Cardiac septum (tissue), 1 donor: ENCODE measurements around the gene STMN1. TPM values are rescaled to one million over a fixed set of nuclear protein-coding genes. Genes with fewer than 3 reads are reported as not detected.

Source experiments
- DNase-seq: peaks from one replicate; pipeline ENCODE4 v3.0.0-alpha.2; 2020; ENCODE audit warnings: low spot score
- intact Hi-C: fragments of 100-400 bp; cut with DNase I; formaldehyde crosslinking; loops from one replicate; pipeline ENCODE4 v1.14.0; 2022
- microRNA-seq: library from miRNA; unstranded; fragments of <30 nt; microRNA quantifications from one replicate; pipeline ENCODE4 v1.2.0, GENCODE V29; 2020
- total RNA-seq: library from RNA; stranded (reverse); fragmentation: NEBNext Ultra II Directional; extraction: Animal tissue kit (Norgen Biotek cat#: 25700); gene quantifications from one replicate; pipeline ENCODE4 v1.2.1, GENCODE V29; 2021
- donor health status: DM: no; HTN: no; CAD: no.

STMN1 gene
- total RNA-seq, 1 donor from 2014 or later, result 55.4 TPM

DNA sequence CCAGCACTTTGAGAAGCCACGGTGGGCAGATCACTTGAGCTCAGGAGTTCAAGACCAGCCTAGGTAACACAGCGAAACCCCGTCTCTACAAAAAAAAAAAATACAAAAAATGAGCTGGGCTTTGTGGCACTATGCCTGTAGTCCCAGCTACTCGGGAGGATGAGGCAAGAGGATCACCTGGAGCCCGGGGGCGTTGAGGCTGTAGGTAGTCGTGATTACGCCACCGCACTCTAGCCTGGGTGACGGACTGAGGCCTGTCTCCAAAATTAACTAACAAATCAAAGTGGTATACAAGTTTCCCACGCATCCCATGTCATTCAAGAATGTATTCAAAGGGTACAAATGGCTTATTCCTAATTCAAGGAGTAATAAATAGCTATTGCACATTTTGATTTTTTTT lies 49.4 kb downstream of the STMN1 start:
- intact Hi-C loops, result no loop called here
- no peak for DNase-seq

DNA sequence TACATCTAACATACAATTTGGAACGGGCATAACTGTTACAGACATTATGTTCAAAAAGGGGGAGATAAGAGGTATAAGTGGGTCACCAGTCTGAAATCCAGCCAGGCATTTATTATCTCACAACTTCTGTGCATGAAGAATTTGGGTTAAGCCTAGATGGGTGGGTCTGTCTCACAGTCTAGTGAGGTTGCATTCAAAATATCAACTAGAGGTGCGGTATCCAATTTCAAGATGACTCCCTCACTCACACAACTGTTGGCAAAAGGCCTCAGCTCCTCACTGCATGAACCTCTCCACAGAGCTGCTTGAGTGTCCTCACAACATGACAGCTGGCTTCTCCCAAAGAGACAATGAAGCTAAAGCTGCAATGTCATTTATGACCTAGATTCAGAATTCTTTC lies 51.7 kb downstream of the STMN1 start:
- no peak for DNase-seq
- intact Hi-C loops, result no loop called here

Small RNA genes lying within 50 kb of the gene (microRNA-seq; reads per million reads assigned to microRNA genes)
- gene MIR3917, result not detected

Other genes with a start within 250 kb of the STMN1 start
- gene SELENON, start 106.2 kb downstream of the STMN1 start, total RNA-seq, result 53.0 TPM
- 187 TPM for gene MTFR1L, start 86.5 kb downstream of the STMN1 start, total RNA-seq
- not detected for gene AUNIP, start 47.0 kb downstream of the STMN1 start, total RNA-seq
- gene PAQR7, start 30.7 kb downstream of the STMN1 start, total RNA-seq, result 2.4 TPM
- 18.5 TPM for gene PAFAH2, start 91.6 kb upstream of the STMN1 start, total RNA-seq
- 9.2 TPM for gene EXTL1, start 115.4 kb upstream of the STMN1 start, total RNA-seq
- gene SLC30A2, start 139.7 kb upstream of the STMN1 start, total RNA-seq, result 5.0 TPM
- gene TRIM63, start 161.2 kb upstream of the STMN1 start, total RNA-seq, result 123 TPM
- gene PDIK1L, start 205.4 kb upstream of the STMN1 start, total RNA-seq, result 3.5 TPM